ENCODE measurements around the gene CHRNA7.

The CHRNA7 gene

DNA sequence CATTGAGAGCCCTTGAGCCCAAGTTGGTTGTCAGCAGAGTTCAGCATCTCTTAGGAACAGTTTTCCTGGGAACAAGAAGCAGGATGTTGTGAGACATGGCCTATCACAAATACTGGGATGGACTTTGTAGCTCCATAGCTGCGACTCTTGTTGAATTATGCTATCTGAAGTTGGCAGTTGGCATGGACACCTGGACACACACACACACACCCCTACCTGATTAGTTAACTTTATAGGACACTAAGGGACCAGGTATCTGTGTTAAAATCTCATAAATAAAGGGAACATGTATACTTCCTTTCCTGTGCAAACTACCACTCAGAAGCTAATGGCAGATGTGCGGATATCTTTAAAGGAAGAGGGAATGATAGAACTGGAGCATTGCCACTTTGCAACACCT, 10.2 kb upstream of the CHRNA7 start:
- no peaks in the 10 kb centered on the region for H3K36me3 ChIP-seq (ENCODE audit: insufficient read depth, low read length)

DNA sequence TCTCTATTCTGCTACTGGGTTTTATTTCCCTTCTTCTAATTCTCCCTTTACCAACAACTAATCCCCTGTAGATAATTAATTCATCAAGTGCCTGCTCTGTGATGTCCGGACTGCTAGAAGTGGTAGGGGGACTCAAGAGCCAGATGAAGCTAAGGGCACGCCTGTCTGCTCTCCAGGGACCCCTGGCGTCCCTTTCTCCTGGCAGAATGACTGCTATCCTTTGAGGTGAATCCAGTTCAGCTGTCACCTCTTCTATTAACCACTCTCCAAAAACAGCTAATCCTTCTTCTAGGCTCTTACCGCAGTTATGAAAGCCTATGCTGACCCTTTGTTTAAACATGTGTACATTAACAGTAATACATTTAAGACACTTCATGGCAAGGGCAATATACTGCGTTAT, 1.4 kb upstream of the CHRNA7 start:
- no peak overlapping the region for H3K27ac ChIP-seq
- TF ChIP-seq FOXP2 (optimal IDR thresholded peaks at IDR 0.05; ENCODE audit: control extremely low read depth, extremely low read length, insufficient read depth) (no peak), POLR2AphosphoS5 (IDR thresholded peaks at IDR 0.05; ENCODE audit: borderline replicate concordance, low read depth, low read length) (no peak), EZH2 (IDR thresholded peaks at IDR 0.05) (no peak)
- no peaks in the 10 kb centered on the region for H3K9me3 ChIP-seq (ENCODE audit: low read depth, low read length)
- no peaks in the 10 kb centered on the region for H3K36me3 ChIP-seq (ENCODE audit: insufficient read depth, low read length)
- no peak for DNase-seq (ENCODE audit: low read depth, low spot score)
- H3K9ac ChIP-seq (ENCODE audit: insufficient read length) = no peak overlapping the region
- H3K4me3 ChIP-seq = no peak overlapping the region

More for the DNA sequence above, 10.2 kb upstream of the CHRNA7 start:
- Histone ChIP-seq H3K27ac (no peak overlapping the region), H3K4me3 (no peak overlapping the region), H3K9ac (ENCODE audit: insufficient read length) (no peak overlapping the region), H3K9me3 (ENCODE audit: low read depth, low read length) (no peaks in the 10 kb centered on the region)
- no peak for DNase-seq (ENCODE audit: low read depth, low spot score)
- TF ChIP-seq POLR2AphosphoS5 (IDR thresholded peaks at IDR 0.05; ENCODE audit: borderline replicate concordance, low read depth, low read length) = no peak
- no peak for TF ChIP-seq EZH2 (IDR thresholded peaks at IDR 0.05)
- no peak for TF ChIP-seq FOXP2 (optimal IDR thresholded peaks at IDR 0.05; ENCODE audit: control extremely low read depth, extremely low read length, insufficient read depth)

DNA sequence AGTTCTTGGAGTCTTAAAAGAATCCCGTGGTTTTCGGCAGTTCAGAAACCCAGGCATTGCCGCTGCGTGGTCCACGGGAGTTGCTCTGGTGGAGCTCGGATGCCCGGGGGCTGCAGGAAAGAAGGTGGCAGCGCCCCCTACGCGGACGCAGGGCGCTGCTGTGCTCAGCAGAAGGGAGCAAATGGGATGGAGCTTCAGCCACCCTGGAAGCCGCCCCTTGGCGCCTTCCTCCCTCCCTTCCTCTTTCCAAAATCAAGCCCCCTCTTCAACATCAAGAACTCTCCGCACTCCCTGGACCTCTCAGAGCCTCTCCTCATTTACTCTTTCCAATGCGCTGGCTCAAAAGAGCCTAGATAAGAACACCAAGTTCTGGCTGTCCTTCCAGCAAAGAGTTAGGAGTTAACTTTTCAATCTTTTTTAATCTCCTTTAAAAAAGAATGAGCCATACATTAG, 880 bp upstream of the CHRNA7 start:
- Histone ChIP-seq H3K9ac (ENCODE audit: insufficient read length) (no peak overlapping the region), H3K36me3 (ENCODE audit: insufficient read depth, low read length) (no peaks in the 10 kb centered on the region), H3K4me3 (peak overlapping the region; percentile 66), H3K27ac (no peak overlapping the region), H3K9me3 (ENCODE audit: low read depth, low read length) (no peaks in the 10 kb centered on the region)
- DNase-seq (ENCODE audit: low read depth, low spot score) = no peak
- TF ChIP-seq FOXP2 (optimal IDR thresholded peaks at IDR 0.05; ENCODE audit: control extremely low read depth, extremely low read length, insufficient read depth) = no peak
- no peak for TF ChIP-seq EZH2 (IDR thresholded peaks at IDR 0.05)
- no peak for TF ChIP-seq POLR2AphosphoS5 (IDR thresholded peaks at IDR 0.05; ENCODE audit: borderline replicate concordance, low read depth, low read length)

DNA sequence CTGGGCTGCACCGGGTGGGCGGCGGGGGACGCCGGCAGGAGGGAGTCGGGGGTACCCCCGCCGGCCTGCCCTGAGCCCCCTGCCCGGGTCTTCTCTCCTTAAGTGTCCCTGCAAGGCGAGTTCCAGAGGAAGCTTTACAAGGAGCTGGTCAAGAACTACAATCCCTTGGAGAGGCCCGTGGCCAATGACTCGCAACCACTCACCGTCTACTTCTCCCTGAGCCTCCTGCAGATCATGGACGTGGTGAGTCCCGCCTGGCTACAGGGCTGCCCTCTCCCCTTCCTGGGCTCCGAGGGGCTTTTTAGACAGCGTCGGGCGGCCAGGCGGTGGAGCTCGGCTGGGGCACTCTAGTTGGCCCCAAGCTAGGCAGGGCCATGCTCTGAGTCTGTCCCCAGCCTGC, 480 bp downstream of the CHRNA7 start:
- TF ChIP-seq FOXP2 (optimal IDR thresholded peaks at IDR 0.05; ENCODE audit: control extremely low read depth, extremely low read length, insufficient read depth) = no peak
- no peak for TF ChIP-seq POLR2AphosphoS5 (IDR thresholded peaks at IDR 0.05; ENCODE audit: borderline replicate concordance, low read depth, low read length)
- no peak for TF ChIP-seq EZH2 (IDR thresholded peaks at IDR 0.05)
- Histone ChIP-seq H3K36me3 (ENCODE audit: insufficient read depth, low read length) (no peaks in the 10 kb centered on the region), H3K4me3 (peak overlapping the region; percentile 64), H3K9ac (ENCODE audit: insufficient read length) (no peak overlapping the region), H3K9me3 (ENCODE audit: low read depth, low read length) (no peaks in the 10 kb centered on the region), H3K27ac (no peak overlapping the region)
- DNase-seq (ENCODE audit: low read depth, low spot score) = no peak

DNA sequence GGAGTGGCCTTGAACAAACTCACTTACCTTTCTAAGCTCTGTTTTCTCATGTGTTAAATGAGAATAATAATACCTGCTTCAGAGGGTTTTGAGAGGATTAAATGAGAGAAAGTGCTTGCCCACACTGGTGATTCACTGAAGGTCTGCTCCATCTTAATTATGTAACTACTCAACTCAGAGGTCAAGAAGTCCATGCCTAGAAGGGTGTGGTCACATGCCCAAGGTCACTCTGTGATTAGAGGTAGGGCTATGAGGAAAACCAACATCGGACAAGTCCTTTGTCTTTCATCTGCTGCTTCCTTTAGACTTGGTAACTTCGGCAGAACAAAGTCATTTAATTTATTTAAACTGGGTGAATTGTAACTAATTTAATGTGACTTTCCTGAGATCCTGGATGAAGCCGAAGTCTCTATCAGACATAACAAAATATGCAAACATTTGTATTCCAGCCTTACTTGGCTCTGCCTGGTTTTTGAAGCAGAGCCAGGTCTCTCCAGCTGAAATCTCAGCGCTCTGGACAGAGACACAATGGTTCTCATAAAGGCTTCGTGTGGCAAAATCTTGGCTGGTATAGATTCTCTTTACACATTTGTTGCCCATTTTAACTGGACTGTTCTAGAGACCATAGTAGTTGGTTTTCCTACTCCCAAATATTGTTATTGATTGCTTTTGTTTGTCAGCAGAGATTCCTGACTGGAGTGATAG, 3.0 kb downstream of the CHRNA7 start:
- no peak overlapping the region for H3K9ac ChIP-seq (ENCODE audit: insufficient read length)
- DNase-seq (ENCODE audit: low read depth, low spot score) = no peak
- TF ChIP-seq POLR2AphosphoS5 (IDR thresholded peaks at IDR 0.05; ENCODE audit: borderline replicate concordance, low read depth, low read length) (no peak), FOXP2 (optimal IDR thresholded peaks at IDR 0.05; ENCODE audit: control extremely low read depth, extremely low read length, insufficient read depth) (no peak), EZH2 (IDR thresholded peaks at IDR 0.05) (no peak)
- H3K4me3 ChIP-seq = no peak overlapping the region
- H3K27ac ChIP-seq = no peak overlapping the region
- H3K9me3 ChIP-seq (ENCODE audit: low read depth, low read length) = no peaks in the 10 kb centered on the region
- no peaks in the 10 kb centered on the region for H3K36me3 ChIP-seq (ENCODE audit: insufficient read depth, low read length)

DNA sequence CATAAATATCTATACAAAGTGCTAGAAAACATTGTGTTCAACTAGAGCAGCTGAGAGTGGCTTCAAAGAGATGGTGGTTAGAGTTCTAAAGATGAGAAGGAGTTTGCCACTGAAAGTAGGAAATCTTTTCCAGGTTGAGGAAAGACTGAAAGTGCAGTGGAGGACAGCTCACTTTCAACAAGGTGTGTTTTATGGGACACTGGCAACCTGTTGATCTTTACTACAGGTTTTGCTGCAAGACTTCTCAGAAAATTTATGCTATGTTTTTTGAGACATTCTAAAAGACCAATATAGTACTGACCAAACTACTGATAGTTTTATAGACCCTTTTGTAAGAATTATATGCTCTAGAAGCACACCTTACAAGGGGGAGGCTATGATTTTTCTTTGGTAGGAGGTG, 3.8 kb downstream of the CHRNA7 start:
- DNase-seq (ENCODE audit: low read depth, low spot score) = no peak
- TF ChIP-seq FOXP2 (optimal IDR thresholded peaks at IDR 0.05; ENCODE audit: control extremely low read depth, extremely low read length, insufficient read depth) = no peak
- no peak for TF ChIP-seq EZH2 (IDR thresholded peaks at IDR 0.05)
- no peak for TF ChIP-seq POLR2AphosphoS5 (IDR thresholded peaks at IDR 0.05; ENCODE audit: borderline replicate concordance, low read depth, low read length)
- no peaks in the 10 kb centered on the region for H3K36me3 ChIP-seq (ENCODE audit: insufficient read depth, low read length)

DNA sequence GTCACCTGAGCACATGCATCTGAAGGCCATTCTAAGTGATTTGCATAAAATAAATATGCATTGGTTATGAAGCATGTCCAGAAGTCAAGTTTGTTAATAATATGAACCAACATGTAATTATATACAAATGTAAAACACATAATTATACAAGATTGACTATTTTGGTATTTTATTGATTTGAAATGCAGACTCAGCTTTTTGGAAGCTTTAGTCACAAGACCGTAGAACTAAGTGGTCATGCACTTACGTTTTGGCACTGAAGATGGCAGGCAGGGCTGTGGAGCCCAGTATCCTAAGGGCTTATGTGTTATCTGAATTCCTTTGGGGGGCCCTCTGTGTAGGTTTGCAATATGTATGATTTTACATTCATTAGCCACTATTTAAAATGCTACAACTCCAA, 5.0 kb downstream of the CHRNA7 start:
- Histone ChIP-seq H3K27ac (no peak overlapping the region), H3K4me3 (no peak overlapping the region), H3K9me3 (ENCODE audit: low read depth, low read length) (no peaks in the 10 kb centered on the region), H3K9ac (ENCODE audit: insufficient read length) (no peak overlapping the region), H3K36me3 (ENCODE audit: insufficient read depth, low read length) (no peaks in the 10 kb centered on the region)
- DNase-seq (ENCODE audit: low read depth, low spot score) = no peak
- TF ChIP-seq EZH2 (IDR thresholded peaks at IDR 0.05) (no peak), POLR2AphosphoS5 (IDR thresholded peaks at IDR 0.05; ENCODE audit: borderline replicate concordance, low read depth, low read length) (no peak), FOXP2 (optimal IDR thresholded peaks at IDR 0.05; ENCODE audit: control extremely low read depth, extremely low read length, insufficient read depth) (no peak)

More for the DNA sequence above, 3.8 kb downstream of the CHRNA7 start:
- no peaks in the 10 kb centered on the region for H3K9me3 ChIP-seq (ENCODE audit: low read depth, low read length)
- no peak overlapping the region for H3K27ac ChIP-seq
- H3K9ac ChIP-seq (ENCODE audit: insufficient read length) = no peak overlapping the region
- H3K4me3 ChIP-seq = no peak overlapping the region

DNA sequence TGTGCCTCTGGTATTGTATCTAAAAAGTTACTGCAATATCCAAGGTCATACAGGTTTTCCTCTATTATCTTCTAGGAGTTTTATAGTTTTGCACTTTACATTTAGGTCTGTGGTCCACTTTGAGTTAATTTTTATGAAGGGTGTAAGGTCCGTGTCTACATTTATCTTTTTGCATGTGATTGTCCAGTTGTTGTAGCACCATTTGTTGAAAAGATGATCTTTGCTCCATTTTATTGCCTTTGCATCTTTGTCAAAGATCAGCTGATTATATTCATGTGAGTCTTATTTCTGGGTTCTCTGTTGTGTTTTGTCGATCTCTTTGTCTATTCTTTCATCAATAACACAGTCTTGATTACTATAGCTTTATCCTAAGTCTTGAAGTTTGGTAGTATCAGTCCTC, 6.7 kb downstream of the CHRNA7 start:
- Histone ChIP-seq H3K27ac (no peak overlapping the region), H3K9me3 (ENCODE audit: low read depth, low read length) (no peaks in the 10 kb centered on the region), H3K9ac (ENCODE audit: insufficient read length) (no peak overlapping the region), H3K4me3 (no peak overlapping the region), H3K36me3 (ENCODE audit: insufficient read depth, low read length) (no peaks in the 10 kb centered on the region)
- DNase-seq (ENCODE audit: low read depth, low spot score) = no peak
- no peak for TF ChIP-seq FOXP2 (optimal IDR thresholded peaks at IDR 0.05; ENCODE audit: control extremely low read depth, extremely low read length, insufficient read depth)
- no peak for TF ChIP-seq EZH2 (IDR thresholded peaks at IDR 0.05)
- TF ChIP-seq POLR2AphosphoS5 (IDR thresholded peaks at IDR 0.05; ENCODE audit: borderline replicate concordance, low read depth, low read length) = no peak

DNA sequence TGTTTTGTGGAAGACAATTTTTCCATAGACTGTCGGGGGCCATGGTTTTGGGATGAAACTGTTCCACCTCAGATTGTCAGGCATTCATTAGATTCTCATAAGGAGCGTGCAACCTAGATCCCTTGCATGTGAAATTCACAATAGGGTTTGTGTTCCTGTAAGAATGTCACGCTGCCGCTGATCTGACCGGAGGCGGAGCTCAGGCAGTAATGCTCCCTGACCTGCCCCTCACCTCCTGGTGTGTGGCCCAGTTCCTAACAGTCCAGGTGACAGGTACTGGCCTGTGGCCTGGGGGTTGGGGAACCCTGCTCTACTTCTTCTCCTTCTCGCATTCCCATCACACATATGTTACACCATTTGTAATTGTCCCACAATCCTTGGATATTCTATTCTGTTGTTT, 11.0 kb downstream of the CHRNA7 start:
- H3K4me3 ChIP-seq = no peak overlapping the region
- no peaks in the 10 kb centered on the region for H3K36me3 ChIP-seq (ENCODE audit: insufficient read depth, low read length)
- H3K27ac ChIP-seq = no peak overlapping the region
- no peaks in the 10 kb centered on the region for H3K9me3 ChIP-seq (ENCODE audit: low read depth, low read length)
- DNase-seq (ENCODE audit: low read depth, low spot score) = no peak
- TF ChIP-seq EZH2 (IDR thresholded peaks at IDR 0.05) (no peak), POLR2AphosphoS5 (IDR thresholded peaks at IDR 0.05; ENCODE audit: borderline replicate concordance, low read depth, low read length) (no peak), FOXP2 (optimal IDR thresholded peaks at IDR 0.05; ENCODE audit: control extremely low read depth, extremely low read length, insufficient read depth) (no peak)
- no peak overlapping the region for H3K9ac ChIP-seq (ENCODE audit: insufficient read length)

All from SK-N-MC (cell line).